MCF 10A (cell line): ENCODE data around the gene RAPGEF6. TPM values are rescaled to one million over a fixed set of nuclear protein-coding genes. Genes with fewer than 3 reads are reported as not detected.

Experiments
- BruUV-seq: library from RNA; stranded (reverse); fragments of 400-500 nt; replicated peaks from 2 replicates; lab custom pipeline; 2021; lab: Mats Ljungman, UMichigan
- CTCF ChIA-PET: fragments of 300-600 bp; sonication (Branson Sonifier 250); formaldehyde crosslinking; extraction: SDS; loops from one replicate; lab custom pipeline; 2021; ENCODE audit warnings: antibody characterized with exemption, inconsistent platforms; lab: Yijun Ruan, JAX
- POLR2A ChIA-PET: fragments of 300-600, 350-650 bp; sonication (Branson Sonifier 250); formaldehyde crosslinking; extraction: SDS; loops from one replicate; lab custom pipeline; 2020; ENCODE audit warnings: antibody characterized with exemption, inconsistent platforms; lab: Yijun Ruan, JAX
- DNase-seq: peaks from one replicate; pipeline ENCODE4 v3.0.0-alpha.2; 2018; ENCODE audit not compliant: unreplicated experiment
- H3K27ac Mint-ChIP-seq: one replicate; pipeline ENCODE4 v1.8.0; 2022; ENCODE audit warnings: mild to moderate bottlenecking, low read depth, mixed read lengths; ENCODE audit not compliant: unreplicated experiment
- H3K27me3 Mint-ChIP-seq: one replicate; pipeline ENCODE4 v1.8.0; 2022; ENCODE audit warnings: mixed read lengths; ENCODE audit not compliant: insufficient read depth, unreplicated experiment
- H3K36me3 Mint-ChIP-seq: one replicate; pipeline ENCODE4 v1.8.0; 2022; ENCODE audit warnings: mild to moderate bottlenecking, moderate library complexity, mixed read lengths; ENCODE audit not compliant: insufficient read depth, unreplicated experiment
- H3K4me1 Mint-ChIP-seq: one replicate; pipeline ENCODE4 v1.8.0; 2022; ENCODE audit warnings: mixed read lengths; ENCODE audit not compliant: insufficient read depth, unreplicated experiment
- H3K4me3 Mint-ChIP-seq: one replicate; pipeline ENCODE4 v1.8.0; 2022; ENCODE audit warnings: mild to moderate bottlenecking, moderate library complexity, mixed read lengths; ENCODE audit not compliant: unreplicated experiment
- H3K9me3 Mint-ChIP-seq: one replicate; pipeline ENCODE4 v1.8.0; 2022; ENCODE audit warnings: mixed read lengths; ENCODE audit not compliant: unreplicated experiment
- intact Hi-C: fragments of 100-400 bp; cut with micrococcal nuclease; formaldehyde crosslinking; loops from 2 replicates; pipeline ENCODE4 v1.14.1; 2022
- total RNA-seq: library from RNA; stranded (reverse); gene quantifications from 2 replicates; pipeline ENCODE4 v1.2.3, GENCODE V29; 2022
- TF ChIP-seq, protein P1 (sequence below): fragments of 200-600 bp; IDR thresholded peaks from one replicate; pipeline ENCODE4 v1.8.0; 2022; ENCODE audit warnings: antibody characterized with exemption, mild to moderate bottlenecking; ENCODE audit not compliant: unreplicated experiment

Gene RAPGEF6
- total RNA-seq, 1 experiment from 2014 or later = 20.5 TPM

DNA sequence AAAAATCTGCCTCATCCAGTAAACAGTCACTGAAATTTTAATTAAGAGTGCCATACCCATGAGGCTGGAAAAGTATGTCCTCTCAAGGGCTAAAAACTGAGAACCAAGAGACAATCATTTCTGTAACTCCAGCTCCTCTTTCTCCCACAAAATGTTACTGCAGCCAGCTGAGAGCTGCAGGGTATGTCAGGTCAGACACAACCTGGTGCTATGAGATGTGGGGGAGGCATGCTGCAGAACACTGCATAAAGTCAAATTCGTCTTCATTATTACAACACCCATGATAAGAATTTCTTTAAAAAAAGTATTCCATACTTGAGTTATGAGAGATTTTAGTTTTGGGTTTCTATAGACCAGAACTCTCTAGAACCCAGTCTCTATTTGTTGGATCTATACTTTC is 209.0 kb downstream of the RAPGEF6 start:
- H3K27ac Mint-ChIP-seq = no peak overlapping the region
- intact Hi-C loops = loop anchor here (10.0 kb wide), 1 partner anchor 369 kb away; the partner anchor contains the start of gene FNIP1
- no peak overlapping the region for H3K4me3 Mint-ChIP-seq
- no TSS peak for BruUV-seq
- no peak for DNase-seq
- H3K27me3 Mint-ChIP-seq = no peaks in the 10 kb centered on the region
- H3K9me3 Mint-ChIP-seq = no peaks in the 10 kb centered on the region
- CTCF ChIA-PET = interaction anchor here (0.5 to 1.9 kb wide), 3 partner anchors 10 to 236 kb away, joined by 3 to 11 read pairs (median 3); no protein-coding TSS in a partner anchor
- TF ChIP-seq, protein P1, sequence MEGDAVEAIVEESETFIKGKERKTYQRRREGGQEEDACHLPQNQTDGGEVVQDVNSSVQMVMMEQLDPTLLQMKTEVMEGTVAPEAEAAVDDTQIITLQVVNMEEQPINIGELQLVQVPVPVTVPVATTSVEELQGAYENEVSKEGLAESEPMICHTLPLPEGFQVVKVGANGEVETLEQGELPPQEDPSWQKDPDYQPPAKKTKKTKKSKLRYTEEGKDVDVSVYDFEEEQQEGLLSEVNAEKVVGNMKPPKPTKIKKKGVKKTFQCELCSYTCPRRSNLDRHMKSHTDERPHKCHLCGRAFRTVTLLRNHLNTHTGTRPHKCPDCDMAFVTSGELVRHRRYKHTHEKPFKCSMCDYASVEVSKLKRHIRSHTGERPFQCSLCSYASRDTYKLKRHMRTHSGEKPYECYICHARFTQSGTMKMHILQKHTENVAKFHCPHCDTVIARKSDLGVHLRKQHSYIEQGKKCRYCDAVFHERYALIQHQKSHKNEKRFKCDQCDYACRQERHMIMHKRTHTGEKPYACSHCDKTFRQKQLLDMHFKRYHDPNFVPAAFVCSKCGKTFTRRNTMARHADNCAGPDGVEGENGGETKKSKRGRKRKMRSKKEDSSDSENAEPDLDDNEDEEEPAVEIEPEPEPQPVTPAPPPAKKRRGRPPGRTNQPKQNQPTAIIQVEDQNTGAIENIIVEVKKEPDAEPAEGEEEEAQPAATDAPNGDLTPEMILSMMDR = no peak
- H3K4me1 Mint-ChIP-seq = no peaks in the 10 kb centered on the region
- H3K36me3 Mint-ChIP-seq = peaks cover 62% of the 10 kb centered on the region
- POLR2A ChIA-PET = interaction anchor here (1.1 kb wide), 1 partner anchor 254 kb away, joined by 3 read pairs; no protein-coding TSS in a partner anchor

DNA sequence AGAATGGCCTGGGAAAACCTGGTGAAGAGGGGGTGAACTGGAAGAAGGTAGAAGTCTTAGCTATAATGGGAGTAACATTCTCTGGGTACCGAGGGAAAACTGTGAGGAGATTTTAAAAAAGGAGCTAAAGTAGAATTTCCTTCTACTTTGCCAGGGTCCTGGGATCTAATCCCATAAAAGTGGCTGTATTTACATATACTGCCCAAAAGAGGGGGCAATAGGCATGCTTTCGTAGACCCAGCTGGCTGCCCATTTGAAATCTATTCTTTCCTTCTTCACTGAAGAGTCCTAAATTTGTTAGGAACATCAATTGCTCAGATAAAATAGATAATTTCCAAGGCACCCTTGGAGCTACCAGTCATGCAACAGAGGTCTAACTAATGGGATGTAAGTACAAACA is 212.0 kb downstream of the RAPGEF6 start:
- H3K4me3 Mint-ChIP-seq = no peak overlapping the region
- no peaks in the 10 kb centered on the region for H3K4me1 Mint-ChIP-seq
- peak; percentile 38 for DNase-seq
- no peaks in the 10 kb centered on the region for H3K9me3 Mint-ChIP-seq
- TF ChIP-seq, protein P1 = peak; percentile 50
- POLR2A ChIA-PET = interaction anchor here (0.7 kb wide), 1 partner anchor 279 kb away, joined by 4 read pairs; no protein-coding TSS in a partner anchor
- H3K36me3 Mint-ChIP-seq = peaks cover 49% of the 10 kb centered on the region
- no TSS peak for BruUV-seq
- CTCF ChIA-PET = interaction anchor here (0.7 to 1.4 kb wide), 6 partner anchors 12 to 1075 kb away, joined by 3 to 6 read pairs (median 4); no protein-coding TSS in a partner anchor
- no peaks in the 10 kb centered on the region for H3K27me3 Mint-ChIP-seq
- H3K27ac Mint-ChIP-seq = no peak overlapping the region
- intact Hi-C loops = loop anchor here (1.0 to 10.0 kb wide), 4 partner anchors 164 to 641 kb away; partner anchors contain the start of gene FNIP1

DNA sequence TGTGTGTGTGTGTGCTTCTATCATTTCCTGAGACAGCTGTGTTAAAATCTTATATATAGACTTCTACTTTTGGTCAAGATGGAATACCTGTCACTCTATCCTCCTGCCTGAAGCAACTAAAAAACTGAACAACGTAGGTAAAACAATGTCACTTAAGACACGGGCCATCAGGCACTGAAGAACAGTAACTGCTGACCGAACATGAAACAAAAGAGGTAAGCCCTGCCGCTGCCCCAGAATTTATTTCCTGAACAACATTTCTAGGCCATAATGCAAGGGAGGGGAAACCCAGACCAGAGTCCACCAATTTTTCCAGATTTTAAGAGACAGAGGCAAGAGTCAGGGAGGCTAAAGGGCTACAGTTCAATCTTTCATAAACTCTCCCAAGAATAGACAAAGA is 215.2 kb downstream of the RAPGEF6 start:
- no peaks in the 10 kb centered on the region for H3K27me3 Mint-ChIP-seq
- intact Hi-C loops = loop anchor here (5.0 to 10.0 kb wide), 2 partner anchors 167 to 375 kb away; partner anchors contain the start of gene FNIP1

DNA sequence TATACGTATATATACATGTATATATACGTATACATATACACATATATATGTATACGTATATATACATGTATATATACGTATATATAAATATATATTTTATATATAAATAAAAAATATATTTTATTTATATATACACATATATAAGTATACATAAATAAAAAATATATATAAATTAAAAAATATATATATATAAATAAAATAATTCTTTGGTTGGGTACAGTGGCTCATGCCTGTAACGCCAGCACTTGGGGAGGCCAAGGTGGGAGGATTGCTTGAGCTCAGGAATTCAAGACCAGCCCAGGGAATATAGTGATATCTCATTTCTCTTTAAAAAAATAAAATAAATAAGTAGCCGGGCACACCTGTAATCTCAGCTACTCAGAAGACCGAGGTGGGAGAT is 216.2 kb downstream of the RAPGEF6 start:
- Mint-ChIP-seq H3K36me3 (peaks cover 35% of the 10 kb centered on the region), H3K4me1 (peaks cover 5% of the 10 kb centered on the region), H3K9me3 (no peaks in the 10 kb centered on the region), H3K27me3 (no peaks in the 10 kb centered on the region), H3K4me3 (no peak overlapping the region), H3K27ac (no peak overlapping the region)
- no peak for DNase-seq
- TF ChIP-seq, protein P1 = no peak
- CTCF ChIA-PET = interaction anchor here (0.5 to 1.3 kb wide), 9 partner anchors 8 to 1566 kb away, joined by 3 to 7 read pairs (median 4); partner anchors contain the start of gene CDC42SE2
- BruUV-seq = no TSS peak
- POLR2A ChIA-PET = interaction anchor here (0.6 to 1.0 kb wide), 2 partner anchors 153 to 1316 kb away, joined by 3 to 6 read pairs; no protein-coding TSS in a partner anchor
- intact Hi-C loops = no loop called here

More for the DNA sequence above, 215.2 kb downstream of the RAPGEF6 start:
- TF ChIP-seq, protein P1 = no peak
- H3K4me3 Mint-ChIP-seq = no peak overlapping the region
- H3K9me3 Mint-ChIP-seq = no peaks in the 10 kb centered on the region
- peaks cover 5% of the 10 kb centered on the region for H3K4me1 Mint-ChIP-seq
- H3K27ac Mint-ChIP-seq = peak overlapping the region; percentile 53
- H3K36me3 Mint-ChIP-seq = peaks cover 36% of the 10 kb centered on the region
- ChIA-PET CTCF (interaction anchor here (0.6 to 1.3 kb wide), 10 partner anchors 9 to 630 kb away, joined by 3 to 5 read pairs (median 3); no protein-coding TSS in a partner anchor), POLR2A (interaction anchor here (0.8 to 1.0 kb wide), 2 partner anchors 154 to 170 kb away, joined by 3 to 6 read pairs; no protein-coding TSS in a partner anchor)
- no peak for DNase-seq
- no TSS peak for BruUV-seq
